Measurements from ENCODE around the gene ELOVL6. TPM values are rescaled to one million over a fixed set of nuclear protein-coding genes. Genes with fewer than 3 reads are reported as not detected.
A peak's percentile ranks its signal among the peaks of the same experiment; 100 is the strongest.

The ELOVL6 gene
- total and polyA plus RNA-seq, 11 donors, result 0.50 to 22.4 (median 2.9) TPM

GRCh38 chr4:110164251-110164650 lies 34.2 kb downstream of the ELOVL6 start:
- intact Hi-C loops (cut with DNase I), result no loop called here
- peaks cover 0 to 15% (median 0%) of the 10 kb centered on the region in 12 donors for H3K9me3 ChIP-seq
- peak in 1 of 4 donors; percentile 46 for ATAC-seq
- H3K27ac ChIP-seq, result peak overlapping the region in 1 of 12 donors; percentile 30
- TF ChIP-seq POLR2A (IDR thresholded peaks at IDR 0.05), result no peak
- TF ChIP-seq CTCF (IDR thresholded peaks at IDR 0.05), result no peak
- H3K4me1 ChIP-seq, result peaks cover 0 to 17% (median 0%) of the 10 kb centered on the region in 12 donors
- H3K36me3 ChIP-seq, result no peaks in the 10 kb centered on the region
- H3K27me3 ChIP-seq, result no peaks in the 10 kb centered on the region
- no peak overlapping the region for H3K4me3 ChIP-seq
- WGBS, 4 donors, result 74 to 79% (median 76%) methylated on average over 5 of the region's 5 CpGs
- DNase-seq, result no peak

GRCh38 chr4:110163327-110164069 lies 34.9 kb downstream of the ELOVL6 start:
- WGBS, 4 donors, result 73 to 79% (median 75%) methylated on average over 4 of the region's 4 CpGs
- peaks cover 0 to 17% (median 0%) of the 10 kb centered on the region in 12 donors for H3K4me1 ChIP-seq
- no peak for DNase-seq
- no peak overlapping the region for H3K4me3 ChIP-seq
- peak overlapping the region in 1 of 12 donors; percentile 30 for H3K27ac ChIP-seq
- H3K27me3 ChIP-seq, result no peaks in the 10 kb centered on the region
- no peak for ATAC-seq
- TF ChIP-seq POLR2A (IDR thresholded peaks at IDR 0.05) (no peak), CTCF (IDR thresholded peaks at IDR 0.05) (no peak)
- peaks cover 0 to 15% (median 0%) of the 10 kb centered on the region in 12 donors for H3K9me3 ChIP-seq
- intact Hi-C loops (cut with DNase I), result no loop called here
- H3K36me3 ChIP-seq, result no peaks in the 10 kb centered on the region

GRCh38 chr4:110160618-110161017 lies 37.8 kb downstream of the ELOVL6 start:
- Histone ChIP-seq H3K27me3 (no peaks in the 10 kb centered on the region), H3K4me3 (no peak overlapping the region), H3K9me3 (peaks cover 0 to 15% (median 0%) of the 10 kb centered on the region in 12 donors), H3K4me1 (peaks cover 0 to 14% (median 0%) of the 10 kb centered on the region in 12 donors), H3K36me3 (no peaks in the 10 kb centered on the region), H3K27ac (no peak overlapping the region)
- intact Hi-C loops (cut with DNase I), result no loop called here
- TF ChIP-seq POLR2A (IDR thresholded peaks at IDR 0.05) (no peak), CTCF (IDR thresholded peaks at IDR 0.05) (no peak)
- ATAC-seq (no peak), DNase-seq (no peak)

GRCh38 chr4:110159541-110159940 lies 38.9 kb downstream of the ELOVL6 start:
- WGBS, 4 donors, result 78 to 92% (median 88%) methylated on average over 4 of the region's 4 CpGs
- peaks cover 0 to 6% (median 0%) of the 10 kb centered on the region in 12 donors for H3K4me1 ChIP-seq
- no peak for ATAC-seq

More at GRCh38 chr4:110159541-110159940, 38.9 kb downstream of the ELOVL6 start:
- Histone ChIP-seq H3K36me3 (no peaks in the 10 kb centered on the region), H3K9me3 (peaks cover 0 to 15% (median 0%) of the 10 kb centered on the region in 12 donors), H3K4me3 (no peak overlapping the region), H3K27ac (no peak overlapping the region), H3K27me3 (no peaks in the 10 kb centered on the region)
- no peak for TF ChIP-seq POLR2A (IDR thresholded peaks at IDR 0.05)
- no peak for TF ChIP-seq CTCF (IDR thresholded peaks at IDR 0.05)
- intact Hi-C loops (cut with DNase I), result no loop called here
- no peak for DNase-seq
